ENCODE measurements around the gene COL23A1. TPM values are rescaled to one million over a fixed set of nuclear protein-coding genes. Genes with fewer than 3 reads are reported as not detected.

COL23A1 gene
- total RNA-seq, 1 experiment from 2014 or later = 0.18 TPM

GRCh38 chr5:178204935-178205748 is 385.1 kb downstream of the COL23A1 start:
- POLR2A ChIA-PET = interaction anchor here (1.0 to 1.5 kb wide), 5 partner anchors 7 to 52 kb away, joined by 3 to 16 read pairs (median 7); partner anchors contain the start of genes NHP2 and PHYKPL
- CTCF ChIA-PET = interaction anchor here (1.4 kb wide), 1 partner anchor 129 kb away, joined by 7 read pairs; no protein-coding TSS in a partner anchor
- no peak for TF ChIP-seq CTCF (IDR thresholded peaks at IDR 0.05; ENCODE audit: insufficient read depth in 1 of 2, low read depth in 1 of 2, low read length in 1 of 2, severe bottlenecking in 1 of 2, unreplicated experiment in 1 of 2)
- no TSS peak for BruUV-seq (replicated peaks)
- Mint-ChIP-seq H3K27ac (ENCODE audit: unreplicated experiment) (peak overlapping the region; percentile 98), H3K4me1 (ENCODE audit: low read depth, unreplicated experiment) (peaks cover 18% of the 10 kb centered on the region), H3K9me3 (ENCODE audit: unreplicated experiment) (no peaks in the 10 kb centered on the region), H3K4me3 (ENCODE audit: unreplicated experiment) (peak overlapping the region; percentile 86), H3K27me3 (ENCODE audit: insufficient read depth, unreplicated experiment) (peaks cover 2% of the 10 kb centered on the region), H3K36me3 (ENCODE audit: insufficient read depth, unreplicated experiment) (peaks cover 60% of the 10 kb centered on the region)
- H3K36me3 ChIP-seq (ENCODE audit: control insufficient read depth, insufficient read depth, low read length) = peaks cover 17% of the 10 kb centered on the region
- H3K27me3 ChIP-seq (replicated peaks; ENCODE audit: control insufficient read depth, insufficient read depth, low read length) = no peaks in the 10 kb centered on the region
- H3K9me3 ChIP-seq = no peaks in the 10 kb centered on the region
- H3K4me1 ChIP-seq = peaks cover 9% of the 10 kb centered on the region; the same call in 1 of the 2 replicates
- peak; percentile 73 to 76 for DNase-seq
- peak overlapping the region; percentile 93 for H3K4me3 ChIP-seq (ENCODE audit: low read depth, low read length)
- intact Hi-C loops (cut with micrococcal nuclease; ENCODE audit: unreplicated experiment) = loop anchor here (1.0 kb wide), 1 partner anchor 27 kb away; the partner anchor contains the start of gene PHYKPL

- H3K27ac Mint-ChIP-seq (ENCODE audit: unreplicated experiment) = peak within 1 kb of the TSS; percentile 98
- Histone ChIP-seq H3K4me1 (peaks cover 9% of the 10 kb centered on the region; the same call in 1 of the 2 replicates), H3K9me3 (no peaks in the 10 kb centered on the region), H3K4me3 (ENCODE audit: low read depth, low read length) (peak within 1 kb of the TSS; percentile 93), H3K36me3 (ENCODE audit: control insufficient read depth, insufficient read depth, low read length) (peaks cover 15% of the 10 kb centered on the region), H3K27me3 (replicated peaks; ENCODE audit: control insufficient read depth, insufficient read depth, low read length) (no peaks in the 10 kb centered on the region)
- intact Hi-C loops (cut with micrococcal nuclease; ENCODE audit: unreplicated experiment) = loop anchor here (1.0 kb wide), 1 partner anchor 28 kb away; the partner anchor contains the start of gene PHYKPL
- peaks cover 2% of the 10 kb centered on the region for H3K27me3 Mint-ChIP-seq (ENCODE audit: insufficient read depth, unreplicated experiment)
- ChIA-PET POLR2A (interaction anchor here (0.5 to 1.5 kb wide), 8 partner anchors 8 to 51 kb away, joined by 3 to 16 read pairs (median 4); partner anchors contain the start of genes NHP2 and PHYKPL), CTCF (interaction anchor here (0.7 to 1.4 kb wide), 2 partner anchors 9 to 129 kb away, joined by 4 to 7 read pairs; no protein-coding TSS in a partner anchor)
- H3K4me1 Mint-ChIP-seq (ENCODE audit: low read depth, unreplicated experiment) = peaks cover 18% of the 10 kb centered on the region
- DNase-seq = peak; percentile 95 to 96
- H3K4me3 Mint-ChIP-seq (ENCODE audit: unreplicated experiment) = peak within 1 kb of the TSS; percentile 86
- no TSS peak for BruUV-seq (replicated peaks)
- no peaks in the 10 kb centered on the region for H3K9me3 Mint-ChIP-seq (ENCODE audit: unreplicated experiment)
- H3K36me3 Mint-ChIP-seq (ENCODE audit: insufficient read depth, unreplicated experiment) = peaks cover 52% of the 10 kb centered on the region
- TF ChIP-seq CTCF (IDR thresholded peaks at IDR 0.05; ENCODE audit: insufficient read depth in 1 of 2, low read depth in 1 of 2, low read length in 1 of 2, severe bottlenecking in 1 of 2, unreplicated experiment in 1 of 2) = no peak
These were observed 385.8 kb downstream of the COL23A1 start, which contains the start of gene HNRNPAB for GRCh38 chr5:178204182-178204934. HNRNPAB (plus strand) TSS chr5:178204533; CDS start chr5:178204838, 305 bp downstream.

All from Caco-2 (cell line).